ENCODE results near the gene TAF3. TPM values are rescaled to one million over a fixed set of nuclear protein-coding genes. Genes with fewer than 3 reads are reported as not detected.

TAF3 gene
- total RNA-seq, 2 donors from 2014 or later: 8.0 to 9.3 TPM

- ATAC-seq (no peak), DNase-seq (no peak)
- intact Hi-C loops (cut with DNase I): no loop called here
Observed at GRCh38 chr10:7857262-7857661, 39.0 kb downstream of the TAF3 start.

GRCh38 chr10:7861509-7862120 lies 43.3 kb downstream of the TAF3 start:
- DNase-seq: no peak
- intact Hi-C loops (cut with DNase I): no loop called here
- no peak for ATAC-seq

GRCh38 chr10:7862121-7862514 lies 43.8 kb downstream of the TAF3 start:
- ATAC-seq (no peak), DNase-seq (no peak)
- intact Hi-C loops (cut with DNase I): no loop called here

GRCh38 chr10:7866176-7866575 lies 47.9 kb downstream of the TAF3 start:
- intact Hi-C loops (cut with DNase I): no loop called here
- ATAC-seq (no peak), DNase-seq (no peak)

- ATAC-seq: no peak
- intact Hi-C loops (cut with DNase I): loop anchor here (2.0 to 10.0 kb wide), 4 partner anchors 1333 to 1433 kb away; no protein-coding TSS in a partner anchor
- DNase-seq: no peak
Observed at GRCh38 chr10:7872041-7872442, 53.7 kb downstream of the TAF3 start.

GRCh38 chr10:7874864-7875263 lies 56.6 kb downstream of the TAF3 start:
- intact Hi-C loops (cut with DNase I): loop anchor here (5.0 to 10.0 kb wide), 3 partner anchors 1330 to 1430 kb away; no protein-coding TSS in a partner anchor
- no peak for ATAC-seq
- no peak for DNase-seq

GRCh38 chr10:7876541-7877127 lies 58.3 kb downstream of the TAF3 start:
- DNase-seq: no peak

GRCh38 chr10:7881119-7881518 lies 62.8 kb downstream of the TAF3 start:
- no peak for DNase-seq
- ATAC-seq: no peak
- intact Hi-C loops (cut with DNase I): no loop called here

More at GRCh38 chr10:7876541-7877127, 58.3 kb downstream of the TAF3 start:
- intact Hi-C loops (cut with DNase I): loop anchor here in 1 of 2 donors (10.0 kb wide), 2 partner anchors 1328 to 1428 kb away; no protein-coding TSS in a partner anchor
- ATAC-seq: no peak

- no peak for DNase-seq
- ATAC-seq: no peak
- intact Hi-C loops (cut with DNase I): no loop called here
Observed at GRCh38 chr10:7886056-7886455, 67.8 kb downstream of the TAF3 start.

- ATAC-seq (peak in 1 of 2 donors; percentile 93), DNase-seq (no peak)
- intact Hi-C loops (cut with DNase I): no loop called here
Observed at GRCh38 chr10:7887174-7887816, 69.0 kb downstream of the TAF3 start.

GRCh38 chr10:7889947-7890542 lies 71.7 kb downstream of the TAF3 start:
- intact Hi-C loops (cut with DNase I): no loop called here
- ATAC-seq: no peak
- DNase-seq: no peak

- ATAC-seq (no peak), DNase-seq (no peak)
- intact Hi-C loops (cut with DNase I): no loop called here
Observed at GRCh38 chr10:7890781-7891180, 72.5 kb downstream of the TAF3 start.

GRCh38 chr10:7891634-7892033 lies 73.3 kb downstream of the TAF3 start:
- ATAC-seq (no peak), DNase-seq (no peak)
- intact Hi-C loops (cut with DNase I): no loop called here

GRCh38 chr10:7892146-7892545 lies 73.8 kb downstream of the TAF3 start:
- DNase-seq (no peak), ATAC-seq (no peak)
- intact Hi-C loops (cut with DNase I): no loop called here

GRCh38 chr10:7895699-7896090 lies 77.4 kb downstream of the TAF3 start:
- intact Hi-C loops (cut with DNase I): no loop called here
- ATAC-seq (peak in 1 of 2 donors; percentile 32), DNase-seq (no peak)

GRCh38 chr10:7896297-7896696 lies 78.0 kb downstream of the TAF3 start:
- intact Hi-C loops (cut with DNase I): no loop called here
- DNase-seq (no peak), ATAC-seq (no peak)

- intact Hi-C loops (cut with DNase I): no loop called here
- ATAC-seq (no peak), DNase-seq (no peak)
Observed at GRCh38 chr10:7901256-7901655, 83.0 kb downstream of the TAF3 start.

- intact Hi-C loops (cut with DNase I): no loop called here
- no peak for ATAC-seq
Observed at GRCh38 chr10:7902413-7902812, 84.1 kb downstream of the TAF3 start.

GRCh38 chr10:7903851-7904250 lies 85.5 kb downstream of the TAF3 start:
- DNase-seq: no peak
- ATAC-seq: no peak
- intact Hi-C loops (cut with DNase I): no loop called here

More at GRCh38 chr10:7902413-7902812, 84.1 kb downstream of the TAF3 start:
- no peak for DNase-seq

- DNase-seq (no peak), ATAC-seq (no peak)
- intact Hi-C loops (cut with DNase I): no loop called here
Observed at GRCh38 chr10:7906128-7906527, 87.8 kb downstream of the TAF3 start.
